Mucosa of stomach (tissue), 1 donor: ENCODE measurements around the gene RAB21.
"Not testable (repeated sequence)": the region's sequence is repeated elsewhere in the genome, so short reads cannot be mapped to it uniquely, and the experiment has no call there.

Experiments
- H3K27me3 ChIP-seq: one replicate; pipeline ENCODE4 v1.7.0; 2013; ENCODE audit warnings: mild to moderate bottlenecking, low read length; ENCODE audit not compliant: control insufficient read depth, insufficient read depth
- H3K36me3 ChIP-seq: one replicate; pipeline ENCODE4 v1.7.0; 2013; ENCODE audit warnings: low read length; ENCODE audit not compliant: control insufficient read depth, insufficient read depth
- H3K4me1 ChIP-seq: one replicate; pipeline ENCODE4 v1.7.0; 2013; ENCODE audit warnings: mild to moderate bottlenecking, low read length; ENCODE audit not compliant: control insufficient read depth, insufficient read depth
- H3K4me3 ChIP-seq: one replicate; pipeline ENCODE4 v1.7.0; 2013; ENCODE audit warnings: low read length
- H3K9ac ChIP-seq: one replicate; pipeline ENCODE4 v1.7.0; 2013; ENCODE audit warnings: mild to moderate bottlenecking, low read length, moderate library complexity
- H3K9me3 ChIP-seq: one replicate; pipeline ENCODE4 v1.7.0; 2013; ENCODE audit warnings: mild to moderate bottlenecking, low read length, moderate library complexity; ENCODE audit not compliant: control insufficient read depth
- donor health status: Pancreatic carcinoma.

The RAB21 gene

DNA sequence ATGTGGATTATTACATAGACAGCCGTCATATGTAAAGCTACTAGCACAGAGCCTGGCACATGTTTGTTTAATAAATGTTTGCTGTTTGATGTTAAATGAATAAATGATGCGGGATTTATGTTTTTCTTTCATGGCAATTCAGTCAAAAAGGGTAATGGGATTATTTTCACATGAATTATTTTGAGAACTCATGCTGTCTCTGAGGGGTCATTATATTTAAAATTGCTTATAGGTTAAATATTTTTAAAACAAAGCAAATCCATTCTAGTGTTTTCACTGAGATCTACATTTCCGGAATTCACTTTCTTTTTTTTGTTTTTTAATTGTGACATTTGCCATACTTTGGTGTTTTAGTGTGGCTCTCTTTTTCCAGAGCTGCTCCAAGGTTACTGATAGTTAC is 5.3 kb downstream of the RAB21 start:
- no peak overlapping the region for H3K4me3 ChIP-seq
- H3K27me3 ChIP-seq = no peaks in the 10 kb centered on the region
- H3K4me1 ChIP-seq = no peaks in the 10 kb centered on the region
- H3K36me3 ChIP-seq = no peaks in the 10 kb centered on the region
- no peak overlapping the region for H3K9ac ChIP-seq
- no peaks in the 10 kb centered on the region for H3K9me3 ChIP-seq

DNA sequence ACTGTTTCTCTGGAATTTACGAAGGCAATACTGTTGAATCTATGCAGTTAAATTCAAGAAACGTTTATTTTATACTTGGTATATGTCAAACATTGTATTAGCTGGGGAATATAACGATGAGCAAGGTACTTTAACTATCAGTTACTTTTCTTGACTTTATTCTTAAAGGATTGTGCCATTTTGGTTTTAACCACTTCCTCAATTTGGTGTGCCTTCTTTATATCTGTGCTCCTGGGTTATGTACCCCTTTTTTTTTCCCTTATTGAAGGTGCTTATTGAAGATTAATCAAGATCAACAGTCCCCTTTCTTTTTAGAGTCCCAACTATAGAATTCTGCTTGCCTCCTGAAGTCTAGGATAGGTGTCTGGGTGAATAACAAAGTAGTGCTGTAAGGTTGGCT is 5.8 kb downstream of the RAB21 start:
- Histone ChIP-seq H3K36me3 (no peaks in the 10 kb centered on the region), H3K4me3 (no peak overlapping the region), H3K9ac (no peak overlapping the region), H3K27me3 (no peaks in the 10 kb centered on the region), H3K4me1 (no peaks in the 10 kb centered on the region), H3K9me3 (no peaks in the 10 kb centered on the region)

- not testable (repeated sequence) for H3K9me3 ChIP-seq, H3K4me1 ChIP-seq, H3K36me3 ChIP-seq, H3K4me3 ChIP-seq, H3K9ac ChIP-seq, H3K27me3 ChIP-seq
These were observed 6.7 kb downstream of the RAB21 start for GRCh38 chr12:71761354-71761753.

GRCh38 chr12:71763677-71764379 is 9.2 kb downstream of the RAB21 start:
- Histone ChIP-seq H3K27me3 (no peaks in the 10 kb centered on the region), H3K9me3 (no peaks in the 10 kb centered on the region), H3K36me3 (no peaks in the 10 kb centered on the region)

DNA sequence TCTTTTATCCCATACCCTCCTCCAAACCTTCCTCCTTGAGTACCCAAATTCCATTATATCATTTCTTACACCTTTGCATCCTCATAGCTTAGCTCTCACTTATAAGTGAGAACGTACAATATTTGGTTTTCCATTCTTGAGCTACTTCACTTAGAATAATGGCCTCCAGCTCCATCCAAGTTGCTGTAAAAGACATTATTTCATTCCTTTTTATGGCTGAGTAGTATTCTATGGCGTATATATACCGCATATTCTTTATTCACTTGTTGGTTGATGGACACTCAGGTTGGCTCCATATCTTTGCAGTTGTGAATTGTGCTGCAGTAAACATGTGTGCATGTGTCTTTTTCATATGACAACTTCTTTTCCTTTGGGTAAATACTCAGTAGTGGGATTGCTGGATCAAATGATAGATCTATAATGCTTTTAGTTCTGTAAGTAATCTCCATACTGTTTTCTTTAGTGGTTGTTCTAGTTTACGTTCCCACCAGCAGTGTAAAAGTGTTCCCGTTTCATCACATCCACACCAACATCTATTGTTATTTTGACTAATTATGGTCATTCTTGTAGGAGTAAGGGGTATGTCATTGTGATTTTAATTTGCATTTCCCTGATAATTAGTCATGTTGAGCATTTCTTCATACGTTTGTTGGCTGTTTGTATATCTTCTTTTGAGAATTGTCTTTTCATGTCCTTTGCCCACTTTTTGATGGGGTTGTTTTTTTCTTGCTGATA is 10.1 kb downstream of the RAB21 start:
- no peak overlapping the region for H3K4me3 ChIP-seq
- H3K9me3 ChIP-seq = no peaks in the 10 kb centered on the region
- no peaks in the 10 kb centered on the region for H3K36me3 ChIP-seq
- peaks cover 8% of the 10 kb centered on the region for H3K4me1 ChIP-seq
- no peaks in the 10 kb centered on the region for H3K27me3 ChIP-seq
- no peak overlapping the region for H3K9ac ChIP-seq

More at GRCh38 chr12:71763677-71764379, 9.2 kb downstream of the RAB21 start:
- Histone ChIP-seq H3K4me3 (no peak overlapping the region), H3K4me1 (peaks cover 8% of the 10 kb centered on the region), H3K9ac (no peak overlapping the region)

- H3K9me3 ChIP-seq = no peaks in the 10 kb centered on the region
- no peak overlapping the region for H3K9ac ChIP-seq
- H3K4me1 ChIP-seq = peaks cover 8% of the 10 kb centered on the region
- H3K4me3 ChIP-seq = no peak overlapping the region
- no peaks in the 10 kb centered on the region for H3K27me3 ChIP-seq
- H3K36me3 ChIP-seq = no peaks in the 10 kb centered on the region
These were observed 11.5 kb downstream of the RAB21 start for GRCh38 chr12:71766202-71766601.

DNA sequence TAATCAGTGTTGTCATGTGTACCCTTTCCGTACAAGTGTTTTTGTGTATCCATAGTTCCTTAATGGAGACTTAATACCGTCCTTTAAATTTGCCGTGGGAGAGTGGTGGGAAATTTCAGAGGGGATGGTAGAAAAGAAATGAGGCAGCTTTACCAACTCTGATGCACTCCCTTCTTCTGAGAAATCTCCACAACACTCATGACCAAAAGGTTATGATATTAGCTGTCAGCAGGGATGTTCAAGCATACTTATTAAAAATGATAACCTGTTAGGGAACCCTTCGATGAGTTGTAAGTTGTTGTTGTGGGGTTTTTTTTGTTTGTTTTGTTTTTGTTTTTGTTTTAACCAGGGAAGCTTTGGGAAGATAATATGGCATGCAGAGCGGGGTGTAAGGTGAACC is 12.5 kb downstream of the RAB21 start:
- no peak overlapping the region for H3K4me3 ChIP-seq
- no peaks in the 10 kb centered on the region for H3K36me3 ChIP-seq
- no peaks in the 10 kb centered on the region for H3K27me3 ChIP-seq
- no peaks in the 10 kb centered on the region for H3K9me3 ChIP-seq
- H3K4me1 ChIP-seq = peaks cover 8% of the 10 kb centered on the region
- H3K9ac ChIP-seq = no peak overlapping the region

DNA sequence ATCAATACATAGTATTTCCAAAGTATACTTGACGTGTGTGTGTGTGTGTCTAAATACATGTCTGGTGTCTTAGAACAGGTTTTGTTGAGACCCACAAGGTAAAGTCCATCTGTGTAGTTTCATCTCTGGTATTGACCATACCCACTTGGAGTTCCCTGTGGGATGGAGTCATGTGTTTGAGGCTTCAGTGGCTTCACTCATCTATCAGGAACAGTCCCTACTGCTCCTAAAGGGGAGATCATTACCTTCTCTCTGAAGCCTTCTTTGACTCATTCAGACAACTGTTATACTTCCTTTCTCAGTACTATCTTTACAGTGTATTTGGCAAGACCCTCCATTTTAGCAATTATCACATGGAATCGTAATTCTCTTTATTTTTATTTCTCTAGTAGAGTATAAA is 14.2 kb downstream of the RAB21 start:
- H3K4me3 ChIP-seq = no peak overlapping the region
- H3K36me3 ChIP-seq = no peaks in the 10 kb centered on the region
- no peak overlapping the region for H3K9ac ChIP-seq
- H3K4me1 ChIP-seq = peaks cover 8% of the 10 kb centered on the region
- no peaks in the 10 kb centered on the region for H3K9me3 ChIP-seq
- H3K27me3 ChIP-seq = no peaks in the 10 kb centered on the region

DNA sequence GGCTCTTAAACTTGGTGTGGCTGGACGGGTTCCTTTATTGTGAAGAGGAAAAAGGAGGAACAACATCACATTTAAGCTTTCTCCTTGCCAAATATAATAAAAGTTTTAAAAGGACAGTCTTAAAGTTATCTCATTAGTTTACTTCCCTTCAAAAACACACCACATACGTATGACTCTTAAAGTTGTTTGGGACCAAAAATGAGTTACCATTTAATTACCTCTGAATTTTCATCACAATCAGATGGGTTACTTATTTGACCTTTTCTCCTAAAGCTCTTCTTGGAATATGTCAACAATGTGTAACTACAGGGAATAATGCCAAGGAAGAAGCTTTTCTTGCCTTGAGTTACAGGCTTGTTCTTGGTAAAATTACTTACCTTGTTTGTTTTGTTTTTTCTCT is 16.4 kb downstream of the RAB21 start:
- H3K27me3 ChIP-seq = no peaks in the 10 kb centered on the region
- H3K4me3 ChIP-seq = no peak overlapping the region
- H3K9ac ChIP-seq = no peak overlapping the region
- no peaks in the 10 kb centered on the region for H3K9me3 ChIP-seq
- no peaks in the 10 kb centered on the region for H3K36me3 ChIP-seq
- peaks cover 7% of the 10 kb centered on the region for H3K4me1 ChIP-seq

- Histone ChIP-seq H3K9me3 (no peaks in the 10 kb centered on the region), H3K4me1 (peaks cover 4% of the 10 kb centered on the region), H3K4me3 (no peak overlapping the region), H3K27me3 (no peaks in the 10 kb centered on the region), H3K36me3 (no peaks in the 10 kb centered on the region), H3K9ac (no peak overlapping the region)
These were observed 18.1 kb downstream of the RAB21 start for GRCh38 chr12:71772735-71773134.

GRCh38 chr12:71780237-71780822 is 25.7 kb downstream of the RAB21 start:
- no peaks in the 10 kb centered on the region for H3K27me3 ChIP-seq
- H3K4me3 ChIP-seq = no peak overlapping the region
- peaks cover 3% of the 10 kb centered on the region for H3K4me1 ChIP-seq
- no peak overlapping the region for H3K9ac ChIP-seq
- no peaks in the 10 kb centered on the region for H3K36me3 ChIP-seq
- H3K9me3 ChIP-seq = no peaks in the 10 kb centered on the region

DNA sequence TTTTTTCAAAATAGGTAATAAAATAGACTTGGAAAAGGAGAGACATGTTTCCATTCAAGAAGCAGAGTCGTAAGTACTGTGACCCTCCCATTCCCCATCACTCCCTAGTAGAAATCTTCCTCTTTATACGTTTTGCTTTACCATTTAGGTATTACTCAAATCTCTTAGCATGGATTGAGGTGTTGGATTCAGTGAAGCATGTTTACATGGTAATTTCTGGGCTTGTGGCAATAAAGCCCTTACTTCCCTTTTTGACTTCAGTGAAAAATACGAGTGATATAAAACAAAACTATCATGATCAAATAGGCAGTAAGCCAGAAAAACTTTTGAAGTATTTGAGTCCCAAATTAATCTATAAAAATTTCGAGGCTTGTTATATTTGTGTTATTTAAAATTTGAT is 27.4 kb downstream of the RAB21 start:
- peaks cover 3% of the 10 kb centered on the region for H3K4me1 ChIP-seq
- no peaks in the 10 kb centered on the region for H3K9me3 ChIP-seq
- no peak overlapping the region for H3K9ac ChIP-seq
- H3K36me3 ChIP-seq = no peaks in the 10 kb centered on the region
- no peak overlapping the region for H3K4me3 ChIP-seq
- H3K27me3 ChIP-seq = no peaks in the 10 kb centered on the region
